Stimulated activated CD4-positive, alpha-beta T cell treated with anti-CD3 and anti-CD28 coated beads, Interleukin-1b, Interleukin-23, amount 100 ng/mL, for 4 hours (primary cell): Measurements from ENCODE around the gene COL17A1.

Experiments
- DNase-seq, 2 donors: peaks; one replicate each; pipeline ENCODE4 v3.0.0-alpha.2; 2020; ENCODE audit warnings: low read depth in 2 of 2

The COL17A1 gene

DNA sequence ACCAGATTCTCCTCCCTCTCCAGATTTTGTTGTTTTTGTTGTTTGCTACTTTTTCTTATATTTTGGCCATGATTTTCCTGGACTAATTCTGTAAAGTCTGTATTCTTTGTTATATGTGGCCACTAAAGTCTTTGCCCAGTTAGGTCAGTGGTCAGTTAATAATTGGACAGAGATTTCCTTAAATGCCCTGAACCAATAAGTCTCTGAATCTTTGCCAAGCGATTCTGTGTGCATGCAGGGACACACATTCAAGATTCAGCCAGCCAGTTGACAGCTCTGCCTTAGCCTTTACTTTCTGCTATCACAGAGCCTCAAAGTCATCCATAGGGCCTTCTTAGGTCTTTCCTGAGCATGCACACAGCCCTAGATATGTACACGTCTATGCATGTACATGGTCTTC lies 11.0 kb upstream of the COL17A1 start:
- DNase-seq = no peak

DNA sequence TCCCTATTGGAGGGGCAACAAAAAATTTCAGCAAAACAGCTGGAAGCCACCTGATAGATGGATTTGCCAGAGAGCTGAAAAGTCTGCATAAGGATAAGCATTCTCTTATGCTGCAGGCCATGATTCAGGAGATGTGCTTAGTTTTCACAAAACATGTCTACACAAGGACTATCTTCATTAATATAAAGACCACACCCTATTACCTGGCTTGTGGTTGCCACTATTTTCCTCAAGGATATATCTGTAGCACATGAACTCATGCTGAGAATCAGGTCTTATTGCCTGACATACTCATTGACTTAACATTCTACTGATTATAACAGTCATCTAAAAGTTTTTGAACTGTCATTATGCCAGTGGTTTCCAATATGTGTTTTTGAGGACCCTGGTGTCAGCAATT lies 7.1 kb upstream of the COL17A1 start:
- no peak for DNase-seq

DNA sequence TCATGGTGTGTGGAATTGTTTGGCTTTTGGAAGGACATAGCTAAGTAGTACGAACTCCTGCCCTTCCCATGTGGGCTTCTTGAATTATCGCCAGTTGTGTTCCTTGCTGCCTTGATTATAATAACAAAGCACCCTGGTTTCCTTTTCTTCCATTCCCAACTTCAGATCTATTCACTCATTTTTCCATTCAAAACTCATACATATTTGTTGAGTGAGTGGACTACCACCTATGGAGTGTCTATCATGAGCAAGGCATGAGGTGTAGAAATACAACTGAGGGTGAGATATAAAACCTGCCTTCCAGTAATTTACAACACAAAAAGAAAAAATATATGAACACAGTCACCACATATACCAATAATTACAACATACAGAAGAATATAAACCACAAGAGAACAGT lies 4.9 kb upstream of the COL17A1 start:
- no peak for DNase-seq

DNA sequence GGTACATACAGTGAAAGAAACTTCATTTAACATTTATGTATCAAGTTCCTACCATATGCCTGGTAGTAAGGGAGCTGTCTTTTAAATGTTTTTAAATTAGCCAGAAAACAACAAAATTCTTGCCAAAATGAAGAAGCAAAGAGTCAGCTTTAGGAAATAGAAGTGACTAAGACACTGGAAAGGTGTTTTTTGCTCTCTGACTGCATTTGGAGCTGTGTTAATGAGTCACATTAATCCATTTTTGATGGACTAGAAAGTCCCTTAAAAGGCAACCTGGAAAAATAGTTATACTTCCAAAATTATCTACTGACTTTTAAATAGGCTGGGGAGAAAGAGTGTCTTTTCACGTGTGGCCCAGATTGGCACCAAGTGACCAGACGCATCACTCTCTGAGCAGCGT lies 3.9 kb upstream of the COL17A1 start:
- DNase-seq = no peak

DNA sequence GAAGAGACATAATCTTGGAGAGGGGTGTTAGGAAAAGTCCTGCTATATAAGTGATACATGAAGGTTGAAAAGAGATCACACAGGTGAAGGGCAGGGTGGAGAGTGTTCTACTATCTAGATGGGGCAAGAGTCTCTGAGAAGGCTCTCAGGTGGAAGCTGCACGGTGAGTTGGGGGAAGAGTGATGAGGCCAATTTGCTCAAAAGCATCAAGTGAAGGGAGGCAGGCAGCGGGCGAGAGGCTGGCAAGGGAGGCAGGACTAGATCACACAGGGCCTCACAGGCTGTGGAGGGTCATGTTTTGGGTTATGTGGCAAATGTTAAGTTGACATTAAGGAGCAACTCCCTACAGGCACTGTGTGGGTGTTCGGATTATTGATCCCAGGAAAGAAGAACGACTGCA lies 2.6 kb upstream of the COL17A1 start:
- no peak for DNase-seq

DNA sequence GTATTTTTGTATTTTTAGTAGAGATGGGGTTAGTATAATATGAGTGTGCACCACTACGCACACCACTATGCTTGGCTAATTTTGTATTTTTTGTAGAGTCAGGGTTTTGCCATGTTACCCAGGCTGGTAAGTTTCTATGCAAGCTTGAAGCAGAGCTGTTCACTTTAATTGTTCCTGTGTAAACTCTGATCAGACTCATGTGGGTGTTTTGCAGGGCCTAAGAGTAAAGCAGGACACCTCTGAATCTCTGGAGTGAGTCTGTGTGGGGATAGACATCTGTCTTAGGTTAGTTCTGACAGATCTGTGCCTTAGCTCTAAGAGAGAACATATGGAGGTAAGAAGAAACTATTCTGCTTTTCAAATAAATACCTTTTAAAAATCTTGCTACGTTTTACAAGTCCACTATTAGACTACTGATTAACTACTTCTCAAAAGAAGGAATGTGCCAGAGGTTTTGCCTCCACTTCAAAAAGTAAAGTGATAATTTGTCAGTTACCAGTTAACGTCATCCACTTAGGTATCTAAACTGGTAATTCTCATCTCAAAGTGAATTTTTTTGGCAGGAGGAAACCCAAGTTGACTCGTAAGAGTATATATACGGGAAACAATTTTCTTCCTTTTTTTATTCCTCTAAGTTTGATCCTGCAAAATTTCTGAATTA lies 1.1 kb downstream of the COL17A1 start:
- DNase-seq = no peak

DNA sequence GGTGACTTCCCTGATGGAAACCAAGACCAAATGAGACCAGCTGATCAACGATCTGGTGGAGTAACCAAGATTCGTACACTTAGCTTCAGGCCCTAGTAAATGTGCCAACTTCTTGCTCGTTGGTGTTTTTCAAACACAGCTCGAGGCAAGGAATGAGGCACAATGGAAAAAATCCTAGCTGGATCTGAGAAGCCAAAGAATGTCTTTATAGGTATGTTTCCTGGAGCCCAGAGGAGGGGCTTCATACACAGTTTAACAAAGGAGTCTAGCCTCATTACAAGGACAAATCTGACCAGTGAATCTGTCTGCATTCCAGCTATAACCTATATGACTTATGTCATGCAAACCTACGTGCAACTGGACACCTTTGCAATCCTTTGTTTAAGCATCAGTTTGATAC lies 3.7 kb downstream of the COL17A1 start:
- DNase-seq = no peak

DNA sequence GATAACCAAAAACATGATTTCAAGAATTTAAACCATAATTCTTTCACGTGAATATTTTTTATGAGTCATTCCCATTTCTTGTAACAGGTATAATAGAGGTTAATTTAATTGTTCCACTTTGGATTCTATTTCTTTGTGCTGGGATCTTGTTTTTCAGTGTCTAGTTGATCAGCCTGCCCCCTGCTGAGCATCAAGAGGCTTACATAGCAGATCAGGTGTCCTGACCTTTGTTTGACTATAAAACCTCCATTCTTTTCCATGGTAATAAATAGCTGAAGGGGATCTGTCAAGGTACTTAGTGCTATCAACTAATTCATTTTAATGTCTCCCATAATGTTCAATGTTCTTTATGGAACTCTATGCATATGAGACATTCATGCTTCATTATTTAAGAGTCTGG lies 4.9 kb downstream of the COL17A1 start:
- no peak for DNase-seq

DNA sequence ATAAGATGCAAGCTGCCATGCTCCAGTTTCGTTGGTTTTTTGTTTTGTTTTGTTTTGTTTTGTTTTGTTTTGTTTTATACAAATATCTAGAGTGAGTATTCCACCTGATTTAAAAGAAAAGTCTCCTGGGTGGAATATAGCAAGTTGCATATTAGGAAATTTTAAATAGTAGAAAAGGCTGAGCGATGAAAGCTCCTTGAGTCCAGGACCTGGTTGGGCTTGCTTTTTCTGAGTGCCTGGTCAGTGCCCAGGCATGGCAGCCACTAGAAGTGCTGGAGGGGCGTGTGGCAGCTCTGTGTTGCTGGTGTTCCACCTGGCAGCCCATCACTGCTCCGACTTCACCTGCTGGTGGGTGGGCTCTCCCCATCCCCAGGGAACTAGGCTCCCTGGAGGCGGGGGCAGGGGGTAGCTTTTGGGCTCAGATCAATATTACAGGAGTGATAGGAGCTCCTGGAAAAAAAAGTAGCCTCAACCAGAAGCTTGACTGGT lies 8.0 kb downstream of the COL17A1 start:
- no peak for DNase-seq

DNA sequence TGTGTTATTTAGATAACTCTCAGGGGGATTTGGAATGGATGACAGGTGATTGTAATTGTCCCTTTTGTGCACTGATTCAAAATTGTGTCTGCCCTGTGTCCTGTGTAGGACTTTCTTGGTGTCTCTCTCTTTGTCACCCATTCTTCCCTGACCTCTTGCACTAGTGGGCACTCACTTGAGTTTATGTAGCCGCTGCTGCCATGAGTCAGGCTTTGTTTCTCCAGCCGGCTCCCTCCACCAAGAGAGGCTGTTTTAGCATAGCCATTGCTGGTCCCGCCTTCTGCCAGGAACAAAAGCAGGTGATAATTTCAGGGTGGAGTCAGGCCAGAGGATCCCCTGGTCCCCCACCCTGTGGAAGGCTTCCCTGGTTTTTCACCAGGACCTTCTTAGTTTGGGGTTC lies 8.4 kb downstream of the COL17A1 start:
- no peak for DNase-seq

DNA sequence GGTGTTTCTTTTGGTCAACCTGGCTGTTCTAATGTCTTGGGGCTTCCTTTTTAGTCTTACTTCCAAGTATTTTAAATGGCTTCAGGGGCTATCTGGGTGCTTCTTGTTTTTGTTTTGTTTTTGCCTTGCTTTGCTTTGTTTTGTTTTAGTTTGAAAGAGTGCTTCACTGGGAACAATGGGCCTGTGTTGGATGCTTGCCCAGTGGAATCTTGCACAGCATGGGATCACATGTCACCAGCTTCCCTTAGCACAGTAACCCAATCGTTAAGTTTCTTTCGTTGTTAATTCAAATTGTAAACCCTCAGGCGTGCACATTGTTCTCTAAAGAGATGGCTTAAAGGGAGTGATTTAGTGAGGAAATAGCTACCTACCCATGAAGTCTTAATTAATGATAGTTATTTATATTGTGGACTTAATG lies 8.9 kb downstream of the COL17A1 start:
- no peak for DNase-seq

DNA sequence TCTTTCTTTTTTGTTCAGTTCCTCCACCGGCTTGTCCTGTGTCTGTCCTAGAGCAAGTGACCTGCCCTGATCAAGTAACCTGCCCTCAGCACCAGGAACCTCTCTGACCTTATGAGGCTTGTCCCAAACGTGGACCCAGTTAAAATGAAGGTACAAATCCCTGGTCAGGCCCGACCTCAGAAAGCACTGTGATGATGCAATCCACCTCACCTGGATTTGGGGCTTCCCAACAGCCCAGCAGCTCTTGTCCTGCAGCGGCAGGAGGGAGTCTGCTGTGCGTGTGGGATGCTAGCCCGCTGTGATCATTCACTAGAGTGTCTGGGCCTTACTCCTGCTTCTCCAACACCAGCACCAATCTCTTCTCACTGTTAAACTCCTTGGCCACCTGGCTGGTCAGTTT lies 11.2 kb downstream of the COL17A1 start:
- DNase-seq = no peak

DNA sequence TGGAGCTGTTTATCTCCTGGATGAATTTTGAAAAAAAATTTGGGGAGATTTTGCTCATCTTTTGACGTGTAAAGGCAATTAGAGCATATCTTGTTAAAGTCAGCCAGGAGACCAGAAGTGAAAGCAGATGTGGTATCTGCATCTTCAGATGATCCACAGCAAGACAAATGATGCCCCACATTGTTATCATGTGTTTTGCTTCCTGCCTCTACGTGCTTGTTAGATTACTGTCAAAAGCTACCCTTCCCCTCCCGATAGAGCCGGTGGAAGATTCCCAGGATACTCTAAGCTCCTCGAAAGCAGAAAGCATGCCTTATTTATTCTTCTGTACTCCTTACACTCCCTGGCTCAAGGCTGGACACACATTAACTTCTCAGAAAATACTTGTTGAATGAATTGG lies 12.9 kb downstream of the COL17A1 start:
- no peak for DNase-seq

DNA sequence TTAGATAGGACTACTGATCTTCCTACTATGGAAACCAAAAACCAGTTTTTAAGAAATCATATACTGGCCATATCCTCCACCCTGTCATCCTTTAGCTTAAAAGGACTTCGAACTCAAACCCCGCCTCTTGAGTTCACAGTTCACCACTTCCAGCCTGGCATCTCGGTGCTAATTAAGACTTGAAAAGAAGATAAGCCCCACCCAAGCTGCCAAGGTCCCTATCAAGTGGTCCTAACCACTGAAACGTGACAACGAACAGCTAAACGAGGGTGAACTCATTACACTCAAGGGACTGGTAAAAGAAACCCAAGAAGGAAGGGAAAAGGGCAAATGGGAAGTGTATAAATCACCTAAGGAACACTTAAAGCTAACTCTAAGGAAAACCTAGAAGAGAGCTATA lies 16.1 kb downstream of the COL17A1 start:
- no peak for DNase-seq

DNA sequence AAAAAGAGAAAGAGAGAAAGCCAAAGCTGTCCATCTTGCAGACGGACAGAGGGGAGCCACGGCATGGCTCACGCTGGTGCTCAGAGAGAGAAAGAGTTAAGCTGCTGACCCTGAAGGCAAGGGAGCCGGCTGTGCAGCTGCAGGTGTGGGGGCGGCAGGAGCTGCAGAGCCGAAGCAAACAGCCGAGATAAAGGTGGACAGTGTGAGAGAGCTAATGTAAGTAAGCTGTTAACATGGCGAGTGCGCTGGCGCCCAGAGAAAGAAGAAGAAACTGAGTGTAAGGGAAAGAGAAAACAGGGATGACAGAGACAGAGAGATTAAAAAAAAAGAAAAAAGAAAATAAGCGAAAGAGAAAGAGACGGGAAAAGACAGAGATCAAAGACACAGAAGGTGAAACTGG lies 18.2 kb downstream of the COL17A1 start:
- DNase-seq = no peak

DNA sequence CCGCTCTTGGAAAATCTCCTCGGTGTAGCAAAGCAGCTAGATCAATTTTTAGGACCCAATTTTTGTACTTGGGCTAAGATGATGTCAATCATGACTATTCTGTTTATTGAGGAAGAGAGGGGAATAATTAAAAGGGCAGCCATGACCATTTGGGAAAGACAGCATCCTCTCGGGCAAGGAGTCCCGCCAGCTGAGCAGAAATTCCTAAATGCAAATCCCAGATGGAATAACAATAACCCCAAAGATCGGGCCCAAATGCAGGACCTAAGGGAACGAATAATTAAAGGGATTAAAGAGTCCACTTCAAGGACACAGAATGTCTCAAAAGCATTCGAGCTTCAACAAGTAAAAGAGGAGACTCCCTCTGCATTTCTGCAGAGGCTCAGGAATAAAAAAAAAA lies 18.7 kb downstream of the COL17A1 start:
- no peak for DNase-seq

DNA sequence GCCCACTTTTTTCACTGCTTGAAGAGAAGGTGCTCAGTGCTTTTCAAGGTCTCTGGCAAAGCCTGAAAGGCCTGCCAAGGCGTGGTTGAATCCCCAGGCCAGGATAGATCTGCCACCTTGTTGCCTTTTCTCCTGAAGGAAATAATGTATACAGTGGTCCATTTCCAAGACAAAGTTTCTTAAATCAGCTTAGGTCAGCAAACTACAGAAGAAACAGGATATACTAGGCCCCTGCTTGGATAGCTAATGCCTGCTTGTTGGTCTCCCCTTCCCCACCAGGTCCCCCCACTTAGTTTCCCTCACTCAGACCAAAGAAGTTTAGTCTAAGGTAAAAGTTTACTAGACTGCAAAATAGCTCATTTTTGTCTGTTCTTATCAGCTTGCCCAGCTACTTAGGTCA lies 19.9 kb downstream of the COL17A1 start:
- DNase-seq = no peak

DNA sequence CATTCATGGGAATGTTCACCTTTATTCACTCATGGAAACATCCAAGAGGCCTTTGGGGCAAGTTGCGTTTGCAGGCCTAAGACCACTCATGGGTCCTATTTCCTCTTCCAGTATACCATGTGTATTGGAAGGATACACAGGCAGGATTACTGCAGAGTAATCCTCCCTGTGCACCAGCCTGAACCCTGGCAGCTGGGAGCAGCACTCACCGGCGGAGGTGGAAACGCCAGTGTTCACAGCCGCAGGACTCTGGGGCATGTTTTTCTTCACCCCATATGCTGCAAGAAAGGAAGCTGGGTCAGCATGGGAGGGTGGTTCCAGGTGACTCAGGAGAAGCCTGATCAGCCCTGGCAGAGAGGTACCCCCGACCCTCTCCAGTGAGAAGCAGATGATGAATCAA lies 24.5 kb downstream of the COL17A1 start:
- DNase-seq = no peak

DNA sequence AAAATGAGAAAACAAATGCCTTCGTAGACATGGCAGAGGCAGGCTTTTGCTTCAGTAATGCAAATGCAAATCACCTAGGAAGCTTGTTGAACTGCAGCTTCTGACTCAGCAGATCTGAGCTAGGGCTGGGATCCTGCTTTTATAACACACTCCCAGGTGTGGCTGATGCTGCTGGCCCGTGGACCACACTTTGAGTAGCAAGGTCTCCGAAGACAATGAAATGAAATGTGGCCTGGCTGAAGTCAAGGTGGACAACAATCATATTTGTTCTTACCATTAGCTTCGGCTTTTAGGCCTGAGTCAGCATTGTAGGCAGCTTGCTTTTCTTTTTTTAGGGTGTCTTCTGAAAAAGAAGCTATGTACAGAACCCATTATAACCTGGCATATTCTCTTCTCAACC lies 26.3 kb downstream of the COL17A1 start:
- DNase-seq = no peak

DNA sequence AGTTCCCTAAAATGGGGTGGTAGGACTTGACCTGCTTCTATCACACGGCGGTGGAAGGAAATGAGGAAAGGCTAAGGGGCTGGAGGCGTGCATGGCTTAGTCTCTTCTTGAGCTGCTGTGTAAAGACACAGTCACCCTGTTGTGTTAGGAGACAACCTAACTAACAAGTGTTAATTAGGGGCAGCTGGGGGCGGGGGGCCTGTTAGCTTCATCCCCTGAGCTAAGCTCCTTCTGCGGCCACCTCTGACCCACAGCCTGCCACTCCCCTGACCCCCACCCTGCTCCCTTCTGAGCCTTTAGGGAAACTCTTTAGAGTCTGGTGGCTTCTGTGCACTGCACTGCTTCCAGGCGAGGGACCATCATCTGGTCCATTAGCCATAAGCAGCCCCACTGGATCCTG lies 28.0 kb downstream of the COL17A1 start:
- no peak for DNase-seq

DNA sequence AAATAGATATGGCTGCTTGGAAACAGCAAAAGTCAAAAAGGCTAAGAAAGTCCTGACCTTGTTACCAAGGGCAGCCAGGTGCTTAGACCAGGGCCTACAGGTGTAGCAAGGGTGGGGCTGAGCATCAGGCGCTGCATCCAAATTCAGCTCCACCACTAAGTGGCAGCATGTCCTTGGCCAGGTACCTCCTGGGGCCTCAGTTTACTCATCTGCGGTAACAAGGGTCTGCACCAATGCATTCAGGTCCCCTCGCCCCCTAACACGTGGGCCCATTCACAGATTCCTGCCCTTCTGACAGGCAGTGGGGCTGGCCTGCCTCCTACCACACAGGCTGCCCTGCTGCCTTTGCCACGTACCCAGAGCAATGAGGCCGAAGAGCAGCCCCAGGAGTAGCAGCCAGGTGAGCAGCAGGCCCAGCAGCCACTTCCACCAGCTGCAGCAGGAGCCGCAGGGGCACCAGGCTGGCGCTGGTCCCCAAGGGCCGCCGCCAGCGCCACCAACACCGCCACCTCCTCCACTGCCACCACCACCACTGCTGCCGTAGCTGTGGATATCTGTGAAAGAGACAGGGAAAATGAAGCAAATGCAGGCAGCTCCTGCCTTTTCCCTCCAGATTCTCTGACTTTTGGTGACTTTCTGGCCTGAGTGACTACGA lies 28.9 kb downstream of the COL17A1 start:
- no peak for DNase-seq

DNA sequence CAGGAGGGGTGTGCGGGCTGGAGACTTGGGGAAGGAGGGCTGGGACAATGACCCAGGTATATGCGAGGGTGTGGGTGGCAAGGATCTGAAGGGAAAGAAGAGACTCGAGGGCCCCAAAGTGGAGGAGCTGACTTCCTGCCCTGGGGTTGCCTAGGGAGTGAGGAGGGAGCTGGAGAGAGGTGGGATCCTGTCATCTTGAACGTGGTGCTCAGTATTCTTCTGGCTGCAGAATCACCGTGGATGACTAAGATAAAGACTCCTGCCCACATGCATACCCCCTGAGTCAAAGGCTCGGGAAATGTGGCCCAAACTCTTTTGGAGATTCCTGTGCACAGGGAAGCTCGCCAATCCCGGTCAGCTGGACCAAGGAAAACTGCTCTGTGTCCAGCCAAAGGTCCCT lies 31.2 kb downstream of the COL17A1 start:
- no peak for DNase-seq

DNA sequence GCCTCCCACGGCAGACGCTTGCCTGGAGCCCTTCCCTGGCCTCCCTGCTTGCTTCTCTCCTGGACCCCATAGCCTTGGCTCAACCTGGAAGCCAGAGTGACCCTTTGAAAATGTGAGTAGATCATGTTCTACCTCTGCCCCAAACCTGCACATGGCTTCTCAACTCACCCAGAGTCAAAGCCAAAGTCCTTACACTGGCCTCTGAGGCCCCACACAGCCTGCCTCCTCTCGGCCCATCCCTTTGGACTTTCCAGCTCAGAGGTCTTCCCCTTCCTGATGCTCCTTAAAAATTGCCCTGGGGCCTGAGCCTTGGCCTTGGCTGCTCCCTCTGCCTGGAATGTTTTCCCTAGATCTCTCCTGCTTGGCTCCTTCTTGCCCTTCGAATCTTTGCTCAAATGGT lies 32.5 kb downstream of the COL17A1 start:
- no peak for DNase-seq

DNA sequence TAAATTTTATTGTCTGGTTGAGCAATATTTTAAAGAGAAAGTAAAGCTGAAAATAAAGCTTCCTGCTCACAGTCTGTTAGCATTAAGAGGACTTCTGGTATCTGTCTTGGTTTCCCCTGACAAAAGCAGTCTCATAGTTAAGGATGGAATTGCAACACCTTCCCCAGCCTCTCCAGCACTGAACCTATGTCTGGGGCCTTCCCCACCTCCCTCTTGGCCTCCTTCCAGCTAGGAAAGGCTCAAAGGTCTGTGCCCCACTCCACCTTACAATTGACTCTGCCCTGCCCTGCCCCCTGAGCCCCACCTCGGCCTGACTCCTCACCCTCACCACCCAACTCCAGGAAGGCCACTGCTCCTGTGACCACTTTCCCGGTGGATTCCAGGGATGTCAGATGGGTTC lies 33.2 kb downstream of the COL17A1 start:
- DNase-seq = no peak
